HG03460 (cell line): ENCODE data around the gene CABP4.

Experiments
- ATAC-seq: cut with Tn5 transposase; IDR thresholded peaks from one replicate; pipeline ENCODE4 v1.9.1; 2021; ENCODE audit not compliant: unreplicated experiment

CABP4 gene

DNA sequence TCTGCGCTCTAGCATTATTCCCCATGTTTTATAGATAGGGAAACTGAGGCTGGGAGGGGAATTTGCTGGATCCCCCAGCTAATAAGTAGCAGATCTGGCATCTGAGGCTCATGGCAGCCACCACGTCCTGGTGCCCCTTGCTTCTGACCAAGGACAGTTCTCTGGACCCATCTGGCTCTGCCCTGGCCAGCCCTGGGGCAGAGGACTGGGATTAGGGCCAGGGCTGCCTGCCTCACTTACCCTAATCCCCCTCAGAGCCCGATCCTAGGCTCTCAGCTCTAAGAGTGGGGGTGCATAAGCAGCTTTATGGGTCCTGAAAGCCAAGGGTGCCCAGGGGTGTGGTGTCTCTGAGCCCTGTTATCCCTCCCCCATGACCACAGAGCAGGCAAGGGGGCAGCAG is at the start of gene CABP4:
TSS of gene CABP4 (plus strand) at position 301 of the 400 bp plus-strand sequence. CDS start at position 371, 70 bp downstream.
- no peak for ATAC-seq

DNA sequence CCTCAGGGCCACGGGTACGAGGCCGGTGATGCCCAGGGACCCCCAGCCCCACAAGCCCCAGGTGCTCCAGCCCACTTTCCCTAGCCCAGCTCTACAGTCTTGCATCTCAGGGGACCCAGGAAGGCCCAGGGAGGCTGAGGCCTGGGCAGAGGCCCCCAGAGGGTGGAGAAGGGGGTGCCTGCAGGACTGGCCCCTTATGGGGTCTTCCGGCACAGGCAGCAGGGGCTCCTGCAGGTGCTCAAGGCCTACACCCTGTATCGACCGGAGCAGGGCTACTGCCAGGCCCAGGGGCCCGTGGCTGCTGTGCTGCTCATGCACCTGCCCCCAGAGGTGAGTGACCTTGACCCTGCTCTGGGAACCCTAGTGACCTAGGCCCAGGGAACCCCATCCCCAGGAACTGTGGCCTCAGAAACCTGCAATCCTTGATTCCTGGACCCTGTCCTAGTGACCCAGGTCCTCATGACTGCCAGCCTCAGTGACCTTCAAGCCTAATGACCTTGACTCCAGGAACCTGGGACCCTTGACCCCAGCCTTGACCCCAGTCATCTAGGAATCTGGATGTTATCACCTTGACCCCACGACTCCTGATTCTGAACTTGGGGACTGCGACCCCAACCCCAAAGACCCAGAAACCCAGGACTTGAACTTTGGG is 49.3 kb upstream of the CABP4 start:
- no peak for ATAC-seq

DNA sequence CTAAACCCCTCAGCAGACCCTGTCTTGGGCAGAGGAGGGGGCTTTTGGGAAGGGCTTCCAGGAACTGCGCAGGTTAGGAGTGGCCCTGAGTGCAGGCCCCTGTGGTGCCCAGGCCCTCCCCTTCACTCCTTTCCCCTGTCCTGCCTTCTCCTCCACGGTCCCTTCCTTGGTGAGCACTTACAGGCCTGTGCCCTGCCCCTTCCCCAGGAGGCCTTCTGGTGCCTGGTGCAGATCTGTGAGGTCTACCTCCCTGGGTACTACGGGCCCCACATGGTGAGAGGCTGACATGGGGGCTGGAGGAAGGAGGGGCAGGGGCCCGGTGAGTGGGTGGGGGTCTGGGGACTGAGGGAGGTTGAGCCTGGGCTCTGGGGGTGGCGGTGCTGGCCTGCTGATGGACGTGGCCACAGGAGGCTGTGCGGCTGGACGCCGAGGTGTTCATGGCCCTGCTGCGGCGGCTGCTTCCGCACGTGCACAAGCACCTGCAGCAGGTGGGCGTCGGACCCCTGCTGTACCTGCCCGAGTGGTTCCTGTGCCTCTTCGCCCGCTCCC is 48.7 kb upstream of the CABP4 start:
- ATAC-seq, result no peak

DNA sequence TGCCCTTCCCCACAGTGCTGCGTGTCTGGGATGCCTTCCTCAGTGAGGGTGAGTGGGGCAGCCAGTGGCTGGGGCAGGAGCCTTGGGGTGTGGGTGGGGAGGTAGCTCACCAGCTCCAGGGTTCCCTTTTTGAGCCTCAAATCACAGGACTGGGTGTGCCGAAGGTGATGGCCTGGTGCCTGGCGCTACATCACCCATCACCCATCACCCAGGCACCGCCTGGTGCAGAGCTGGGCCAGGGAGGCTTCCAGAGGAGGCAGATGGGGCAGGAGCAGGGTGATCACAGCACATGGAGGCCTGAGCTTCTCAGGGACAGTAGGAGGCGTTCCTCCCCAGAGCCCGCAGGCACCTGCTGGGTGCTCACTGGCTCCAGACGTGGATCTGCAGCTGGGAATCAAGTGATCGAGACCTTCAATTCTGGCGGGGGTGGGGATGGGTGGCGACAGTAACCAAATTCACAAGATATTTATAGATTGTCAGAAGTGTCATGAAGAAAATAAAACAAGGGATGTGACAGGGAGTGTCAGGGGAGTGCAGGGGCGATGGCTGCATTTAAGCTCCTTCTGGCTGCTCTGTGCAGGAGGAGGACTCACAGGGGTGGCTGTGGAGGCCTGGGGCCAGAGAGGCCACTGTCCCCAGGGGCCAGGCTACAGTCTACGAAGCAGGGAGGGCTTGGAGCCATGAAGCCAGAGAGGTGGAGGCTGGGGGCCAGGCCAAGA is 48.0 kb upstream of the CABP4 start:
- ATAC-seq, result no peak

DNA sequence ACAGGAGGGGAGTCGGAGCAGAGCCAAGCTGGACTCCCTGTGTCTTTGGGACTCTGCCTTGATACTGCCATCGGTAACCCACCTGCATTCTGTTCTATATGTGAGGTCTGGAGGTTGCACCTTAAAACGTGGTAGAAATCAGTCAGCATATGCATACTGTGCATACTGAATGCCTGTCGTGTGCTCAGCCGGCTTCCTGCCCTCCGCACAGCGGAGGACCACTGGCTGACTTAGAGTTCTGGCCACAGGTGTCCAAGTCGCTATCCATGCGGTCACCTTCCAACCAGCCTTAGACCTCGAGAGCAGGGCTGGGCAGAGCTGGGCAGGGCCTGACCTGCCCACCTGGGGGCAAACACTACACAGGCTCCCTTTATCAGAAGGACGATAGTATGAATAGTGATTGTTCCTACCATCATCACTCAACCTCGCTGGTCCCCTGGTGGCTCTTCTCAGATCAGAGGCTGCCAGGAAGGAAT is 47.4 kb upstream of the CABP4 start:
- ATAC-seq, result no peak

DNA sequence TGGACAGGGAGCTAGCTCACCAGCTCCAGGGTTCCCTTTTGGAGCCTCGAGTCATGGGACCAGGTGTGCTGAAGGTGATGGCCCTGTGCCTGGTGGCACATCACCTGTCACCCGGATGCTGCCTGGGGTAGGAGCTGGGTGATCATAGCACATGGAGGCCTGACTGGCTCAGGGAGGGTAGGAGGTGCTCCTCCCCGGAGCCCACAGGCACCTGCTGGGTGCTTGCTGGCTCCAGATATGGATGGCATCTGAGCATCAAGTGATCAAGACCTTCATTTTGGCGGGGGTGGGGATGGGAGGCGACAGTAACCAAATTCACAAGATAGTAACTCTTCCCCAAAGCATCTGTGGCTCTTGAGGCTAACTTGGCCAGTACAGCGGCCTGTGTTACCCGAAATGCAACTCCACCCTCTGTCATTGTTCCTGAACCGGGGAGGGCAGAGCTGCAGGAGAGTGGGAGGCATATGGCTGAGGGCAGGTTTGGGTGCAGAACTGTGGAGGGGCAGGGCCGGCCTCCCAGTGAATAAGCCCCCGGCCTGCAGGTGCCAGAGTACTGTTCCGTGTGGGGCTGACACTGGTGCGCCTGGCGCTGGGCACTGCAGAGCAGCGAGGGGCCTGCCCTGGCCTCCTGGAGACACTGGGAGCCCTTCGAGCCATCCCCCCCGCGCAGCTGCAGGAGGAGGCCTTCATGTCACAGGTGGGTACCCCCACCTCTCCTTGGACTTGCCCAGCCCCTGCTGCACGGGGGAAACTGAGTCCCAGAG is 46.5 kb upstream of the CABP4 start:
- ATAC-seq, result peak; percentile 6

DNA sequence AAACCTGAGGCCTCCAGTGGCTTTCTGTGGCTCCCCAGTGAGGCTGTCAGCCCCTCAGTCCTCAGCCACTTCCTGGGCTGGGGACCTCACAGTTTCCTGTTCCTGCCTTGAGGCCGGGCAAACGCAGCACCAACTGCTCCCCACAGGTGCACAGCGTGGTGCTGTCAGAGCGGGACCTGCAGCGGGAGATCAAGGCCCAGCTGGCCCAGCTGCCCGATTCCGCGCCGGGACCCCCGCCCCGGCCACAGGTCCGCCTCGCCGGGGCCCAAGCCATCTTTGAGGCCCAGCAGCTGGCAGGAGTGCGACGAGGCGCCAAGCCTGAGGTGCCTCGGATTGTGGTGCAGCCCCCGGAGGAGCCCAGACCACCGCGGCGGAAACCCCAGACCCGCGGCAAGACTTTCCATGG is 45.9 kb upstream of the CABP4 start:
- ATAC-seq, result peak; percentile 53

DNA sequence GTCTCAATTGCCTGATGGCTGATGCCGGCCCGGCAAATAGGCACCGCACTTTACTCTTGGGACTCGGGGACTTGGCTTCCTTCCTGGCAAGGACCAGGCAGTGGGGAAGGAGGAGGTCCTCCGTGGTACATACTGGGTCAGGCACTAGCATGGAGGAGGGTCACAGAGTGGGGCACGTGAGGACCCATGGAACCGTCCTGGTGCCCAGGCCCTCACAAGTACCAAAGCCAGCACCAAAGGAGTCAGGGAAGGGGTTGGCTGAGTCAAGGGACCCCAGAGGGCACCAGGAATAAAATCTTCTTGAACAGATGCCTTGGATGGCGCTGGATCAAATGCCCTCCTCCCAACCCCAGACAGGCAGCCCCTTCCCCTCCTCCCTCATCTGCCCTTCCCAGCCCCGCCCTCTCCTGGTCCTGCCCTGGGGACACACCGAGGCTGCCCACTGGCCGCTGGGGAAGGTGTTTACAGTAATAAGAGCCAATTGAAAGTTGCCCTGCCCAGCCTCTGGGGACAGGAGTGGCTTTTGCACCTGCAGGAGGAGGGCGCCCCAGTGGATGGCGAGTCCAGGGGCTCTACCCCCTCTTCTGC is 45.3 kb upstream of the CABP4 start:
- no peak for ATAC-seq

DNA sequence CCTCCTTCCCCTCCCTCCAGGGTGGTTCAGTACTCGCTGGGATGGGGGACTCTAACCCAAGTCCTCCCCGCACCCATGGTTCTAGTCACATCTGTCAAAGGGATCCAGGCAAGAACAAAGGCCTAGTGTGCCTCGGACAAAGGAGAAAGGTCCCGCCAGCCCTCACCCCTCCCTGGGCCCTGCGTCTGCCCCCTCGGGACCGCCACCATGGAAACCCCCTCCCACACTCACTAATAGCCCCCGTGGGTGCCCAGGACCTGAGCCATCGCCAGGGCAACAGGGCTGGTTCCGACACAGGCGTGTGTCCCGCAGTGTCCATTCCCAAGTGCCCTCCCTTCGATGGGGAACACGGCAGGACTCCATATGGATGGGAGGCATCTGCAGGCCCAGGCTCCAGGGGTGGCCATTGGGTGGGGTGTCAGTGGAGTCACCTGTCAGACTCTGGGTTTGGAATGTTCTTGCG is 44.8 kb upstream of the CABP4 start:
- no peak for ATAC-seq

DNA sequence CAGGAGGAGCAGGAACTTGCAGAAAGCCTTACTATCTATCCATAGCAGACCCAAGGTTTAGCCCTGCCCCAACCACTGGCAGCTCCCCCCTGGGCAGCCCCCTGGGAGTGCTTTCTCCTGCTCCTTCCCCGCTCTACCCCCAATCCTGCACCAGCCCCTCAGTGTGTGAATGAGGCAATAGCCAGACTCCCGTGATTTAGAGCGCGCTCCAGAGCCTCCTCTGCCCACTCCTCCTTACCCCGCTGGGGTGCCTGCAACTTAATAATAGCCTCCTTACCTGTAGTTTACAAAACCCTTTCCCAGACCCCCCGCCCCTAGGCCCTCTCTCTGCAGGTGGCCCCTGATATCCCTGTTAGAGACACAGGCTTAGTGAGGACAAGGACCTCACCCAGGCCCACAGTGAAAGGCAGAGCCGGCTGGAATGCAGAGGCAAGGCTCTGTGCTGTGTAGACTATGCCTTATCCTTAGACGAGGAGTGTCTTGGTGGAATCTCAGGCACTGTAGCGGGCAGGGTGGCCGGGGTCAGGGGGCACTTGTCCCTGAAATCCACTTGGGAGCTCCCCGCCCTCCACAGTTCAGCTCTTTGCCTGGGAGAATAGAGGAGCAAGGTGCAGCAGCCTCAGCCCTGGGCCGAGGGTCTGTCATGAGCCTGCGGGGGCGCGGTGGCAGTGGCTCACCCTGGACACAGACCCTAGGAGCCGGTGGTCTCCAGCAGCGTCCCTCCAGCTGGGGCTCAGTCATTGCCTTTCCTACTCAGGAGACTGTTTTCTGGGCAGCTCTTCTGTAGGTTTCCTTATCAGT is 44.0 kb upstream of the CABP4 start:
- ATAC-seq, result no peak

DNA sequence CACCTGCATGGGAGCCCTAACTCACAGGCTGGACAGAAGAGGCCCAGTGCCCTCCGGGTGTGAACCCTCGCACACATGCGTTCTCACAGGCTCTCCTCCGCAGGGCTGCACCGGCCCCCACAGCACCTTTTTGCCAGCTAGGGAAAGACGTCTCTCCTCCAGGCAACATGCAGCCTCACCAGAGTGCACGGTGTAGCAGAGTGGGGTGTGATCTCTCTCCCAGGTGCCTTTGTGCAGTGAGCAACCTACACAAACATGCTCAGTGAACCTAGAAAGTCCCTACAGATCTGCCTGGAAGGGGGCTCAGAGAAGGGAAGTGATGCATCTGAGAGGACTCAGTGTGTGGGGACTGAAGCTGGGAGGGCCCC is 43.4 kb upstream of the CABP4 start:
- no peak for ATAC-seq

DNA sequence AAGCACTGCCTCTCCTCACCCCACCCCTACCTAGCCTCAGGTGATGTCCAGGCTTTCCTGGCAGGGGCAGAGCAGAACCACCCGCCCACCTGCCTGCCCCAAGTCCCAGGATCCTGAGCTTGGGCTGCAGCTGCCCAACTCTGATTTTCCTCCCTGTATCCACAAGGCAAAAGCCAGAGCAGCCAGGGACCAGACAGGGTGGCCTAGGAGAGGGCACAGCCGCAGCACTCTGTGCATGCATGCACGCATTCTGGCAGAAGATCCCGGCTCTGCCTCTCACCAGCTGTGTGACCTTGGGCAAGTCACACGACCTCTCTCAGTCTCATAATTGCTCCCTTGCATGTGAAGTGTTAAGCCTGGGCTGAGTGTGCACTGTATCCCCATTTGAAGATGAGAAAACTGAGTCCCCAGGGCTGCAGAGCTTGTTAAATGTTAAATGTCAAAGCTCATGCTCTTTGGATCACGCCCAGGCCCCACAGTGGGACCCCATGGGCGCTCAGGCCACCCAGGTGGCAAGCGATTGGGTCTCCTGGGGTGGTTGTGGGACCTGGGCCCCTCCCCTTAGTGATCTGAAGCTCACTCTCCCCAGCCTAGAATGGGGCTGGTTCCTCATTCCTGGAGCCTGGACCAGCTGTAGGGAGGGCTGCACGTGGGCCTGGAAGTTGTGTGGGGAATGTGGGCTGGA is 42.5 kb upstream of the CABP4 start:
- ATAC-seq, result no peak

DNA sequence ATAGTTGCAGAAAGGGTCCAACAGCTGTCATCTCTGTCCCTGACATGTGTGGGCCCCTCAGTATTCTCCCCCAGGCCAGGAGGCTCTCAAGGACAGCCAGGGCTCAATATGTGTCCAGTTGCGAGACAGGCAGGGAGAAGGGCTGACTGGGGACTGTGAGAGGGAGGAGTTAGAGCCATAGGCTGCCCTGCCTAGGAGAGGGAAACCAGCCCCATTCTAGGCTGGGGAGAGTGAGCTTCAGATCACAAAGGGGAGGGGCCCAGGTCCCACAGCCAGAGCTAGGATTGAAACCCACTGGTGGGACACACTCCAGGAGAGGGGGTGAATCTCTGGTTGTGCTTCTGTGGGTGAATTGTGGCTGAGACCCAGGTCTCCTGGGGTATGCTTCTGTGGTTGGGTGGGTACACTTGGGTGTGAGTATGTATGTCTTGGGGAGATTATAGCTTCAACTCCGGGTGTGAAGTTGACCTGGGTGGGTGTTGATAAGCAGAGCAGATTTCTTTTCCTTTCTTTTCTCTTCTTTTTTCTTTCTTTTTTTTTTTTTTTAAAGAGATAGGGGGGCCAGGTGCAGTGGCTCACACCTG is 41.8 kb upstream of the CABP4 start:
- no peak for ATAC-seq

DNA sequence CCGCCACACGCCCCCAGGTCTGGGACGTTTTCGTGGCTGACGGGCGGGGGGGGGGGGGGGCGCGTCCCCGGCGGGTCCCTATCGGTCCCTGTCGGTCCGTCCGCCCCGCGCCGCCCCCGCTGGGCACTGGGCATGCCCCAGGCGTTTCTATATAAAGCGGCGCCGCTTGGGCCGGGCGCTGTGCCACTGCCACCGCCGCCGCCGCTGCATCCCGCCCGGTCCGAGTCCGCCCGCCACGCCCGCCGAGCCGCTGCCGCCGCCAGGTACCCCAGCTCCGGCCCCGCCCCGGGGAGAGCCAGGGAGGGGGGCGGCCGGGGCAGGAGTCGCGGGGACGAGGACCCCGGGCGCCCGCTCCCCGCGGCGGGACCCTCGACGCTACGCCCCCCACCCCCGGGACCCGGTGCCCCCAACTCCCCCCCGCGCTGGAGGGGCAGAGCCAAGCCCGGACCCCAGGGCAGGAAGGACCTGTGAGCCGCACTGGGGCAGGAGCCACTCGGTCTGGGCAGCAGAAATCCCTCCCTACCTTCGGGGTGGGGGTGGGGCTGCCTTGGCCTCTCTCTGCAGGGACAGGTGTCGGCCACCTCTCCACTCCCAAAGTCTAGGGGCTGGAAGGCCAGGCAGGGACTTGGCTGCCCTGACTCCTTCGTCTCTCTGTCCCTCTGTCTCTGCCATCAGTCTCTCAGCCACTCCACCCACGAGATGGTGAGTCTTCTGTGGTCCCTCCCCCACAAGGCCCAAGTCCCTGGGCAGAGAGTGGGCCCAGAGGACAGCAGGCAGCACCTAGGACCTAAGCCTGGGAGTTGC is 39.5 kb upstream of the CABP4 start, which contains the start of gene CARNS1:
TSS of gene CARNS1 (plus strand) at position 178 of the 804 bp plus-strand sequence. CDS start at position 700, 522 bp downstream.
- no peak for ATAC-seq

DNA sequence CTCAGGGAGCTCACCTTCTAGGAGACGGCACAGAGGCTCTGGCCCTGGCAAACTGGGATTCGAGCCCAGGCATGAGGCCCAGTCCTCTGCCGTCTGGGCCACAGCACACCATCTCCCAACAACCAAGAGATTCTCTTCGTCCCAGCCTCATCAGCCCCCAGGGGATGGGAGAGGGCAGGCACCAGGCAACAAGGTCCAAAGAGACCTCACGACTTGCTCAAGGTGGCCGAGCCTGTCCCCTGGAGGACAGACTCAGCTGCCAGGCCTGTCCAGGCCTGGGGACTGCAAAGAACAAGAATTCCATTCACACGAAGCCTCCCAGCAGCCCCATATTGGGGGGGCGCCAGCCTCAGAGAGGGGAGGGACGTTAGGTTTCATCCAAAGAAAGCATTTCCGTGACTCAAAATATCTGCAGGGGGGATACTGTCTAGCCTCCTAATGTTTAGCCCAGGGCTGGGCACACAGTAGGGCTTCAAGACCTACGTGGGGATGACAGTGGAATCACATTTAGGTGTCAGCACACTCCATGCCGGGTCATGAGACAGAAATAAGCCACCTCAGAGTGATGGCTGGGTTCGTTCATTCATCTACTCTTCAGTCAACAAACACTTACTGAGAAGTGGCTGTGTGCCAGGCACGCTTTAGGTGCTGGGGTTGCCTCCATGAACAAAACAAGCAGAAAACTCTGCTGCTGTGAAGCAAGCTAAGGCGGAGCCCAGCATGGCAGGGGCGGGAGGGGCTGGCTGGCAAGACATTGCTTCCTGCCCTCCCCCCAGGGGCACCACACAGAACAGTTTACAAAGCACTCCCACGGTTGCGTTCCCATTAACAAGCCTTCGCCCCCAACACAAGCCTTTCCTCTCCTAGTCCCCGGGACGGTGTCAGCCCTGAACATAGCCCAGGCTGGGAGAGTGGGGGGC is 38.5 kb upstream of the CABP4 start:
- no peak for ATAC-seq

DNA sequence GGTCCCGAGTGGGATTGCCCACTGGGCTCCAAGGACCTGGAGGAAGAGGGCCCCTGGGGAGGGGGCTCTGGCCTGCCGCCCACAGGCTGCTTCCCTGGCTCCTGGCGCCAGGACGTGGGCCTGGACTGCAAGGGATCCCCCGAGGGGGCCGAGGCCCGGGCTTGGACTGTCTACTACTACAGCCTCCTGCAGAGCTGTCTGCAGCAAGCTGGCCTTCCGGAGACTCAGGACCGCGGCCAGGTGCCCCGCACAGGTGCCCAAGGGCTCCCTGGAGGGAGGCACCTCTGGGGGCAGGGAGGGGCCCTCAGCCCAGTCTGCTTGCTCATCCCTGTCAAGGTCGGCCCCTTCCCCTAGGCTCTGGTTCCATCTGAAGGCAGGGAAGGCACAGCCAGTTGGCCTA is 37.7 kb upstream of the CABP4 start:
- ATAC-seq, result no peak
